Omental fat pad (tissue), 4 donors: ENCODE results near the gene IP6K2. TPM values are rescaled to one million over a fixed set of nuclear protein-coding genes. Genes with fewer than 3 reads are reported as not detected.
"Not testable (repeated sequence)": the region's sequence is repeated elsewhere in the genome, so short reads cannot be mapped to it uniquely, and the experiment has no call there.

ENCODE experiments used
- ATAC-seq: fragments of 150-250 bp; one replicate; pipeline ENCODE4 v1.9.1; 2016; ENCODE audit warnings: mild to moderate bottlenecking, moderate library complexity; ENCODE audit not compliant: low FRiP score
- DNase-seq: peaks from one replicate; pipeline ENCODE4 v3.0.0-alpha.2; 2019; ENCODE audit warnings: low spot score
- total RNA-seq, 4 donors: library from RNA; depleted of rRNA; stranded (reverse); fragments of >200 nt; gene quantifications; one replicate each; pipeline ENCODE4 v1.1.0, GENCODE V29; 2016
- TF ChIP-seq, protein P1 (sequence below), 3 donors: fragments of 450-650 bp; IDR thresholded peaks; one replicate each; pipeline ENCODE4 v1.5.1; 2016 to 2017; ENCODE audit warnings: antibody characterized with exemption in 3 of 3, mild to moderate bottlenecking in 3 of 3, moderate library complexity in 2 of 3

Gene IP6K2
- total RNA-seq, 4 donors from 2014 or later: 35.8 to 77.9 (median 73.3) TPM

DNA sequence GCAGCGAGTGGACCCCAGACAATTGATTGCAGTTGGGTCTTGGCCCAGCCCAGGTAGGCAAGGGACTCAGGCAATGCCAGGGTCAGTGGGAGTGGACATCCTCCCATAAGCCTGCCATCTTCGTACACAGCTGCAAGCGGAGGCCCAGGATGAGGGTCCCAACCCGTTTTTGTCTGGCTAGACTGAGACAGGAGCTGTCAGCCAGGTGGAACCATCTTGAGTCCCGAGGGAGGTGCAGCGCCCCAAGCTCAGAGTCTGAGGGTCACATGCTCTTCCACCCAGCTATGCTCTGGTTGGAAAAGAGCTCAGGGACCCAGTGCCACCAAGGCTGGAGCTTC is 22.6 kb upstream of the IP6K2 start:
- TF ChIP-seq, protein P1, sequence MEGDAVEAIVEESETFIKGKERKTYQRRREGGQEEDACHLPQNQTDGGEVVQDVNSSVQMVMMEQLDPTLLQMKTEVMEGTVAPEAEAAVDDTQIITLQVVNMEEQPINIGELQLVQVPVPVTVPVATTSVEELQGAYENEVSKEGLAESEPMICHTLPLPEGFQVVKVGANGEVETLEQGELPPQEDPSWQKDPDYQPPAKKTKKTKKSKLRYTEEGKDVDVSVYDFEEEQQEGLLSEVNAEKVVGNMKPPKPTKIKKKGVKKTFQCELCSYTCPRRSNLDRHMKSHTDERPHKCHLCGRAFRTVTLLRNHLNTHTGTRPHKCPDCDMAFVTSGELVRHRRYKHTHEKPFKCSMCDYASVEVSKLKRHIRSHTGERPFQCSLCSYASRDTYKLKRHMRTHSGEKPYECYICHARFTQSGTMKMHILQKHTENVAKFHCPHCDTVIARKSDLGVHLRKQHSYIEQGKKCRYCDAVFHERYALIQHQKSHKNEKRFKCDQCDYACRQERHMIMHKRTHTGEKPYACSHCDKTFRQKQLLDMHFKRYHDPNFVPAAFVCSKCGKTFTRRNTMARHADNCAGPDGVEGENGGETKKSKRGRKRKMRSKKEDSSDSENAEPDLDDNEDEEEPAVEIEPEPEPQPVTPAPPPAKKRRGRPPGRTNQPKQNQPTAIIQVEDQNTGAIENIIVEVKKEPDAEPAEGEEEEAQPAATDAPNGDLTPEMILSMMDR (IDR thresholded peaks at IDR 0.05): no peak
- no peak for DNase-seq
- ATAC-seq: no peak

DNA sequence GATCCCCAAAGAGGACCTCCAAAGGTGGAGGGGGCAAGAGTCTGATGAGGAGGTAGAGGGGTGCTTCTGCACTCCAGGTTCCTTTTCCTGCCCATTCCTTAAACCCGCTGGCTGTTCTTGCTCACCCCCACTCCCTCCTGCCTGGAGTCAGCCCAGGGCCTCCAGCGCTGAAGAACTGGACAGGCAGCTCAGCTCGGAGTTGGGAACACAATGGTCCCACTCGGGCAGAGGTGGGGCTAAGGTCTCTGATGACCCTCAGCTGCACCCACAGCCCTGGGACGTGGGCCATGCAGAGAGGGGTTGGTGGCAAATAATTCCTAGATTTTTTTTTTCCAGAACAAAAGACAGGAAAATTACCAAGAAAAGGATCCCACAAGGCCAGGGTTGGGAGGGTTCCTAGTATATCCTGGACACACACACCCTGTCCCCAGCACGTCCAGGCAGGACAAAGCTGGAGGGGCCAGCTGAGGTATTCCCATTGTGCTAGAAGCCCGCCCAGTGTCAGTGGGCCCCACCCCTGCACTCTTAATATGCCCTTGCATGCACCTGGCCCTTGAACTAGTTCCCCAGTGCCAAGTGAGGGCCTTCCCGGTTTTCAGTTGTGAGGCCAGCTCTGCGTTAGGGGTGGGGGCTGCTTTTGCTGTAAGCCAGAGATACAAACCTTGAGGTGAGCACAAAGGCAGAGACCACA is 22.1 kb upstream of the IP6K2 start:
- ATAC-seq (no peak), DNase-seq (no peak)
- TF ChIP-seq, protein P1 (IDR thresholded peaks at IDR 0.05): no peak

DNA sequence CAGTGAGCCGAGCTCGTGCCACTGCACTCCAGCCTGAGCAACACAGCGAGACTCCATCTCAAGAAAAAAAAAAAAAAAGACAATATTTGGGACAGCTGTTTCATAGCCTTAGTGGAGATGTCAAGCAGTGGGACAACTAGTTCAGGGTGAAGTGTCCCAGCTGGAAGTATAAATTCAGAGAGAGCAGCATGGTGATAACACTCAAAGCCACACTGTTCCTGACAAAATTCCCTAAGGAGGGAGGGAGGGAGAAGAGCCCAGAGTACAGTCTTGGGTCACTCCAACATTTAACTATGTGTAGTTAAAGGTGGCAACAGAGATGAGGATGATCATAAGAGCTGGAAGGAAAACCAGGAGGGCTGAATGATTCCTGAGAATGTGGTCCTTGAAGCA is 21.1 kb upstream of the IP6K2 start:
- TF ChIP-seq, protein P1 (IDR thresholded peaks at IDR 0.05): no peak
- no peak for DNase-seq
- no peak for ATAC-seq

DNA sequence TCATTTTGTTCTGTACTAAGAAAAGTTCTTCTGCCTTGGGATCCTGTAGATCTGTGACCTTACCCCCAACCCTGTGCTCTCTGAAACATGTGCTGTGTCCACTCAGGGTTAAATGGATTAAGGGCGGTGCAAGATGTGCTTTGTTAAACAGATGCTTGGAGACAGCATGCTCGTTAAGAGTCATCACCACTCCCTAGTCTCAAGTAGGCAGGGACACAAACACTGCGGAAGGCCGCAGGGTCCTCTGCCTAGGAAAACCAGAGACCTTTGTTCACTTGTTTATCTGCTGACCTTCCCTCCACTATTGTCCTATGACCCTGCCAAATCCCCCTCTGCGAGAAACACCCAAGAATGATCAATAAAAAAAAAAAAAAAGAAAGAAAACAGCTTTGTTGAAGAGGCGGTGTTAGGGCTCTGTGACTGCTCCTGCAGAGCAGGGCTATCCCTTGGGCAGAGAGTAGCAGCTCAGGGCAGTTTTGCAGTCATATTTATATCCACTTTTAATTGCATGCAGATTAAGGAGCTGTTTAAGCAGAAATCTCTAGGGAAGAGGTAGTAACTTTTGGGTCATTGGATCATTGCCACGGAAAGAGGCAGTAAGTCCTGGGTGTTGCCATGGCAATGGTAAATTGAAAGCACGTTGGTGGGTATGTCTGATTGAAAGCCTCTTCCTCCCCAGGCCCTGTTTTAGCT is 18.2 kb upstream of the IP6K2 start:
- DNase-seq, ATAC-seq: not testable (repeated sequence)

DNA sequence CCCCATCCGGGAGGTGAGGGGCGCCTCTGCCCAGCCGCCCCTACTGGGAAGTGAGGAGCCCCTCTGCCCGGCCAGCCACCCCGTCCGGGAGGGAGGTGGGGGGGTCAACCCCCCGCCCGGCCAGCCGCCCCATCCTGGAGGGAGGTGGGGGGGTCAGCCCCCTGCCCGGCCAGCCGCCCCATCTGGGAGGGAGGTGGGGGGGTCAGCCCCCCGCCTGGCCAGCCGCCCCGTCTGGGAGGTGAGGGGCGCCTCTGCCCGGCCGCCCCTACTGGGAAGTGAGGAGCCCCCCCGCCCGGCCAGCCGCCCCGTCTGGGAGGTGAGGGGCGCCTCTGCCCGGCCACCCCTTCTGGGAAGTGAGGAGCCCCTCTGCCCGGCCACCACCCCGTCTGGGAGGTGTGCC is 17.5 kb upstream of the IP6K2 start:
- not testable (repeated sequence) for ATAC-seq, DNase-seq

DNA sequence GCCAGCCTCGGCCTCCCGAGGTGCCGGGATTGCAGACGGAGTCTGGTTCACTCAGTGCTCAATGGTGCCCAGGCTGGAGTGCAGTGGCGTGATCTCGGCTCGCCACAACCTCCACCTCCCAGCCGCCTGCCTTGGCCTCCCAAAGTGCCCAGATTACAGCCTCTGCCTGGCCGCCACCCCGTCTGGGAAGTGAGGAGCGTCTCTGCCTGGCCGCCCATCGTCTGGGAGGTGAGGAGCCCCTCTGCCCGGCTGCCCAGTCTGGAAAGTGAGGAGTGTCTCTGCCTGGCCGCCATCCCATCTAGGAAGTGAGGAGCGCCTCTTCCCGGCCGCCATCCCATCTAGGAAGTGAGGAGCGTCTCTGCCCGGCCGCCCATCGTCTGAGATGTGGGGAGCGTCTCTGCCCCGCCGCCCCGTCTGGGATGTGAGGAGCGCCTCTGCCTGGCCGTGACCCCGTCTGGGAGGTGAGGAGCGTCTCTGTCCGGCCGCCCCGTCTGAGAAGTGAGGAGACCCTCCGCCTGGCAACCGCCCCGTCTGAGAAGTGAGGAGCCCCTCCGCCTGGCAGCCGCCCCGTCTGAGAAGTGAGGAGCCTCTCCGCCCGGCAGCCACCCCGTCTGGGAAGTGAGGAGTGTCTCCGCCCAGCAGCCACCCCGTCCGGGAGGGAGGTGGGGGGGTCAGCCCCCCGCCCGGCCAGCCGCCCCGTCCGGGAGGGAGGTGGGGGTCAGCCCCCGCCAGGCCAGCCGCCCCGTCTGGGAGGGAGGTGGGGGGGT is 16.9 kb upstream of the IP6K2 start:
- DNase-seq, ATAC-seq: not testable (repeated sequence)

DNA sequence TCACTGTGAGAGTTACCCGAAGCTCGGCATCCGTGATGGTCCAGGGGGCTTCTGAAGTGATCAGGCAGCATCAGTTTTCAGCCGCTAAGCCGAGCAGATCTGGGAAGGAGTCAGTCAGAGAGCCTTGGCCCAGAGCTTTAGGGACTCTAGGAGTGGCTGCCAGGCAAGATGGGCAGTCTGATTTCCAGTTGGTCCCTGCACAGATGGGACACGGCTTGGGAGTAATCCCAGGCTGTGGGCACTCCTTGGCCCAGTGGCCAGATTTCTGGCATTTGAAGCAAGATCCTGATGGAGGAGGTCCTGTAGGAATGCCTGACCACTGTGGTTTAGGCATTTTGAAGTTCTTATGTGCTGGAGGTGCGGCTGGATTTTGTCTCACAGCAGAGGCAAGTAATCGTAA is 10.5 kb upstream of the IP6K2 start:
- no peak for ATAC-seq
- no peak for DNase-seq
- TF ChIP-seq, protein P1 (IDR thresholded peaks at IDR 0.05): no peak

DNA sequence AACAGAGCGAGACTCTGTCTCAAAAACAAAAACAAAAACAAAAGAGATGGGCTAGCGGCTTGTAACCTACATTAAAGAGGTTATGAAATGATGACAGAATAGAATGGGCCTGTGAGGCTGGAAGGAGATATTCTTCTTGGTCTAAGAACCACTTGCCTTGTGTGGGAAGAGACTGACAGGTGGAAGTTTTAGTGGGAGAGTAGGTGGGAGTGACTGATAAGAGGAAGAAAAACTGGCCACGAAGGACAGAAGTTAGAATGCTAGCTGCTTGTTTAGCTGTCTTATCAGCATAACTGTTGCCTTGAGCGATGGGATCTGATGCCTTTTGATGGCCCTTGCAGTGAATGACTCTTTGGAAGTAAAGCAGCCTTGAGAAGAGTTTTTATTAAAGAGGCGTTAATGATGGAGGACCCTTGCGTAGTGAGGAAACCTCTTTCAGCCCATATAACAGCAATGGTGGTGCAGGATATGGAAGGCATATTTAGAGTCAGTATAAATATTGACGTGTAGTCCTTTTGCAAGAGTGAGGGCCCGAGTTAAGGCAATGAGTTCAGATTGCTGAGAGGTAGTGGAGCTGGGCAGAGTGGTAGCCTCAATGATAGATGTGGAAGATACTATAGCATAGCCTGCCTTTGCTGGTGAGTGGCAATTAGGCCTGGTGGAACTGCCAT is 8.3 kb upstream of the IP6K2 start:
- ATAC-seq, DNase-seq: not testable (repeated sequence)

DNA sequence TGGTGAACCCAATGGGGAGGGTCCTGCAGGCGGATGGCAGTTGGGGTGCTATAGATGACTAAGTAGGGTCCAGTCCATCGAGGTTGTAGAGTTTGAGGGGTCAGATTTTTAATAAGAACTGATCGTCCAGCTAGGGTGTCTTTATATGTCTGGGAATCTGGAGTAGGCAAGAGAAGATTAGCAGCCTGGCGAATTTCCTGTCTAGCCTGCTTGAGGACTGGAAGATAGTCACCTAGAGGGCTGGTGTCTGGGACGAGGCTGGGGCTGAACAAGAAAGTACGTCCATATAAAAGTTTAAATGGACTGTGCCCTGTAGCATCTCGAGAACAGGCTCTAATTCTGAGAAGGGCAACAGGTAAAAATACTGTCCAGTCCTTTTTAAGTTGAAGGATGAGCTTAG is 6.7 kb upstream of the IP6K2 start:
- TF ChIP-seq, protein P1 (IDR thresholded peaks at IDR 0.05): no peak
- DNase-seq (no peak), ATAC-seq (no peak)

DNA sequence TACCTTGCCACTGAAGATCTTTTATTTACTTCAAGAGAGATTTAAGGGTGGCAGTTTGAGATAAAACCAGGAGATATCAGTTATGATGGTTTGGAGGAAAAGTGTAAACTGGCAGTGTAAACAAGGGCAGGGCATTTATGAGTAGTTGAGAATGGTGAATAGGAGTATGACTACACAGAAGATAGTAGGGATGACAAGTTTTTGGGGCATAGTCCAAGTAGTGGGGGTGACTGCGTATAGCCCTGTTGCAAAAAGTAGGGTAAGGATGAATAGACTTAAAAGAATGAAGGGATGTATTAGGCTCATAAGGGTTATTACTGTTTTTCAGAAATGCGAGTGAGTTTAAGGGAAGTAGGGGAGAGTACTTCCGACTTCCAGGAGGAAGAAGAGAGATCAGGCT is 6.3 kb upstream of the IP6K2 start:
- not testable (repeated sequence) for DNase-seq

More for the DNA sequence above, 6.3 kb upstream of the IP6K2 start:
- ATAC-seq: not testable (repeated sequence)
